ENCODE results near the gene APOM.
A peak's percentile ranks its signal among the peaks of the same experiment; 100 is the strongest.

Gene APOM

GRCh38 chr6:31658983-31659648, 3.4 kb downstream of the APOM start:
- DNase-seq, result no peak

GRCh38 chr6:31659649-31660380, 4.1 kb downstream of the APOM start:
- DNase-seq, result no peak

GRCh38 chr6:31660381-31661261, 4.9 kb downstream of the APOM start, which contains the start of gene C6orf47:
C6orf47 (minus strand) TSS chr6:31660778; CDS start chr6:31659947, 831 bp downstream.
- DNase-seq, result peak; percentile 76

- DNase-seq, result no peak
Measured at GRCh38 chr6:31661262-31662123, 5.8 kb downstream of the APOM start.

- DNase-seq, result no peak
Measured at GRCh38 chr6:31662124-31662723, 6.5 kb downstream of the APOM start.

GRCh38 chr6:31663126-31663960, 7.6 kb downstream of the APOM start:
- peak; percentile 41 for DNase-seq

GRCh38 chr6:31663961-31664789, 8.5 kb downstream of the APOM start:
- peak; percentile 76 for DNase-seq

- DNase-seq, result peak; percentile 94
Measured at GRCh38 chr6:31664790-31665500, 9.3 kb downstream of the APOM start, which contains the start of gene GPANK1. GPANK1 (minus strand) TSS chr6:31664997; CDS start chr6:31664478, 519 bp downstream.

GRCh38 chr6:31665501-31666336, 10.0 kb downstream of the APOM start, which contains the start of gene CSNK2B:
CSNK2B (plus strand) TSS chr6:31666080; CDS start chr6:31666832, 752 bp downstream.
- DNase-seq, result peak; percentile 97

GRCh38 chr6:31666337-31666965, 10.8 kb downstream of the APOM start:
- no peak for DNase-seq

- no peak for DNase-seq
Measured at GRCh38 chr6:31669676-31670075, 14.0 kb downstream of the APOM start, which contains the start of gene LY6G5B. LY6G5B (plus strand) TSS chr6:31669976; CDS start chr6:31670951, 975 bp downstream.

GRCh38 chr6:31676322-31676903, 20.7 kb downstream of the APOM start:
- DNase-seq, result no peak

- no peak for DNase-seq
Measured at GRCh38 chr6:31676904-31677303, 21.2 kb downstream of the APOM start.

- no peak for DNase-seq
Measured at GRCh38 chr6:31677955-31678354, 22.3 kb downstream of the APOM start.

GRCh38 chr6:31680226-31681134, 24.8 kb downstream of the APOM start, which contains the start of gene LY6G5C:
LY6G5C (minus strand) TSS chr6:31681067; CDS start chr6:31680373, 694 bp downstream.
- peak; percentile 81 for DNase-seq

Measured in fibroblast of upper back skin (primary cell).